Panc1 (cell line): Measurements from ENCODE around the gene OR4S2. TPM values are rescaled to one million over a fixed set of nuclear protein-coding genes. Genes with fewer than 3 reads are reported as not detected.

Experiments used
- ATAC-seq: fragments of 200-7000 bp; cut with Tn5 transposase; 2 replicates; pipeline ENCODE4 v1.9.1; 2020; ENCODE audit warnings: mild to moderate bottlenecking, moderate library complexity
- BruUV-seq: library from RNA; stranded (reverse); fragments of 400-500 nt; replicated peaks from 2 replicates; lab custom pipeline; 2021; lab: Mats Ljungman, UMichigan
- CTCF ChIA-PET: fragments of 300-600 bp; sonication (Branson Sonifier 250); formaldehyde crosslinking; loops from one replicate; lab custom pipeline; 2022; ENCODE audit warnings: antibody characterized with exemption; lab: Charles Lee
- POLR2A ChIA-PET: fragments of 300-600 bp; sonication (Branson Sonifier 250); formaldehyde crosslinking; loops from one replicate; lab custom pipeline; 2022; ENCODE audit warnings: antibody characterized with exemption; lab: Charles Lee
- DNase-seq: peaks from one replicate; pipeline ENCODE4 v3.0.0-alpha.2; 2010; ENCODE audit warnings: low read depth, low spot score
- H3K27ac ChIP-seq: 2 replicates; pipeline ENCODE4 v1.5.1; 2011; ENCODE audit warnings: mild to moderate bottlenecking, low read length, inconsistent platforms
- H3K27me3 ChIP-seq: fragments of 200-500 bp; sonication (Bioruptor generic); 2 replicates; pipeline ENCODE4 v1.6.0; 2014; ENCODE audit warnings: low read length, inconsistent platforms; ENCODE audit not compliant: control insufficient read depth, insufficient read depth
- H3K36me3 ChIP-seq: fragments of 200-500 bp; sonication (Bioruptor generic); 2 replicates; pipeline ENCODE4 v1.5.1; 2014; ENCODE audit warnings: inconsistent platforms, mild to moderate bottlenecking, low read length, moderate library complexity; ENCODE audit not compliant: control insufficient read depth, insufficient read depth
- H3K4me1 ChIP-seq: 2 replicates; pipeline ENCODE4 v1.5.1; 2011; ENCODE audit warnings: inconsistent platforms, mild to moderate bottlenecking, low read length, moderate library complexity; ENCODE audit not compliant: control insufficient read depth, insufficient read depth
- H3K4me3 ChIP-seq, 2 experiments: 2 replicates each; pipeline ENCODE4 v1.5.1; 2011 to 2012; ENCODE audit warnings: low read depth in 2 of 2, low read length in 2 of 2, mild to moderate bottlenecking in 2 of 2, inconsistent platforms in 1 of 2, moderate library complexity in 1 of 2
- H3K9me3 ChIP-seq: fragments of 200-500 bp; sonication (Bioruptor generic); 2 replicates; pipeline ENCODE4 v1.5.1; 2014; ENCODE audit warnings: low read depth, mild to moderate bottlenecking, inconsistent platforms, low read length, moderate library complexity; ENCODE audit not compliant: control insufficient read depth, insufficient read depth
- CTCF ChIP-seq: fragments of 450-650 bp; IDR thresholded peaks from 2 replicates; pipeline ENCODE4 v1.5.1; 2017; ENCODE audit warnings: mild to moderate bottlenecking
- POLR2AphosphoS5 ChIP-seq: IDR thresholded peaks from 2 replicates; pipeline ENCODE4 v1.6.1; 2012; ENCODE audit warnings: mild to moderate bottlenecking, low read depth, low read length, moderate library complexity
- REST ChIP-seq, 2 experiments: IDR thresholded peaks; 2 replicates each; pipeline ENCODE4 v1.6.1; 2011 to 2012; ENCODE audit warnings: low read depth in 2 of 2, control low read depth in 1 of 2, low read length in 1 of 2, mild to moderate bottlenecking in 1 of 2, moderate library complexity in 1 of 2; ENCODE audit not compliant: insufficient read depth in 1 of 2
- SIN3A ChIP-seq: IDR thresholded peaks from 2 replicates; pipeline ENCODE4 v1.6.1; 2012; ENCODE audit warnings: low read depth, mild to moderate bottlenecking, low read length, moderate library complexity, borderline replicate concordance; ENCODE audit not compliant: insufficient read depth
- TCF7L2 ChIP-seq: IDR thresholded peaks from 2 replicates; pipeline ENCODE4 v1.6.1; 2011; ENCODE audit warnings: mild to moderate bottlenecking, low read depth, low read length, inconsistent platforms
- in situ Hi-C: cut with HindIII; loops from 2 replicates; pipeline ENCODE4 v1.10.0; 2016; ENCODE audit warnings: low sequenced_read_pairs, low pct_unique_long_range_greater_than_20kb
- intact Hi-C: fragments of 100-400 bp; cut with micrococcal nuclease; formaldehyde crosslinking; loops from one replicate; pipeline ENCODE4 v1.10.0; 2022; ENCODE audit not compliant: unreplicated experiment
- total RNA-seq: library from RNA; stranded (reverse); gene quantifications from one replicate; pipeline ENCODE4 v1.2.1, GENCODE V29; 2021; ENCODE audit not compliant: unreplicated experiment

The OR4S2 gene
- total RNA-seq, 1 experiment from 2014 or later = not detected

GRCh38 chr11:55658031-55658573 lies 10.0 kb downstream of the OR4S2 start:
- no peak overlapping the region for H3K4me3 ChIP-seq
- no peaks in the 10 kb centered on the region for H3K9me3 ChIP-seq
- H3K36me3 ChIP-seq = no peaks in the 10 kb centered on the region
- ChIA-PET POLR2A (no interaction called here), CTCF (no interaction called here)
- TF ChIP-seq REST (IDR thresholded peaks at IDR 0.05; ENCODE audit: insufficient read depth in 1 of 2, low read depth in 2 of 2, low read length in 1 of 2) (no peak), TCF7L2 (no peak)
- intact Hi-C loops (no loop called here), in situ Hi-C loops (no loop called here)
- no peaks in the 10 kb centered on the region for H3K27me3 ChIP-seq
- DNase-seq = no peak
- no peak overlapping the region for H3K27ac ChIP-seq
- no peaks in the 10 kb centered on the region for H3K4me1 ChIP-seq
- no TSS peak for BruUV-seq
- ATAC-seq = no peak

DNA sequence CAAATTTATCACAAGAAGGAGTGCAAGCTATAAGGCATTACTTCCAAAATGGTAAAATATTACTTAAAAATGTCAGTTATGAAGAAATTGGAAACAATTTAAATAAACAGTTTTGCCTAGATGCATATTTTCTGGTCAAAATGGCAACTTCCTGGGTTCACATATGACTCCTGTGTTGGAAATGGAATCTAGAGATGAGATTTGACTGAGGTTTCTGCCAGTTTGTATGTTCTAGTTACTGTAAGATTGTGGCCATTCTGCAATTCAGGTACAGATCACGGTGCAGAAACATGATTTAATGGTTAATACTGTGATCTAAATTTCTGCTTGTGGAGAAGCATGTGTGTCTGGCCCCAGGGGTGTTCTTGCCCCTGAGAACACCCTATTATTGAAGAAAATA lies 10.5 kb downstream of the OR4S2 start:
- no peaks in the 10 kb centered on the region for H3K4me1 ChIP-seq
- BruUV-seq = no TSS peak
- in situ Hi-C loops (no loop called here), intact Hi-C loops (no loop called here)
- no peaks in the 10 kb centered on the region for H3K27me3 ChIP-seq
- no peaks in the 10 kb centered on the region for H3K36me3 ChIP-seq
- no peak overlapping the region for H3K27ac ChIP-seq
- DNase-seq (no peak), ATAC-seq (no peak)
- H3K4me3 ChIP-seq = no peak overlapping the region
- no peaks in the 10 kb centered on the region for H3K9me3 ChIP-seq
- TF ChIP-seq CTCF (no peak), SIN3A (no peak), POLR2AphosphoS5 (no peak), TCF7L2 (no peak), REST (IDR thresholded peaks at IDR 0.05; ENCODE audit: insufficient read depth in 1 of 2, low read depth in 2 of 2, low read length in 1 of 2) (no peak)
- ChIA-PET POLR2A (no interaction called here), CTCF (no interaction called here)
